ENCODE results near the gene HAUS7. TPM values are rescaled to one million over a fixed set of nuclear protein-coding genes. Genes with fewer than 3 reads are reported as not detected.

Gene HAUS7
- total RNA-seq, 3 donors from 2014 or later = 77.1 to 90.3 (median 85.3) TPM

DNA sequence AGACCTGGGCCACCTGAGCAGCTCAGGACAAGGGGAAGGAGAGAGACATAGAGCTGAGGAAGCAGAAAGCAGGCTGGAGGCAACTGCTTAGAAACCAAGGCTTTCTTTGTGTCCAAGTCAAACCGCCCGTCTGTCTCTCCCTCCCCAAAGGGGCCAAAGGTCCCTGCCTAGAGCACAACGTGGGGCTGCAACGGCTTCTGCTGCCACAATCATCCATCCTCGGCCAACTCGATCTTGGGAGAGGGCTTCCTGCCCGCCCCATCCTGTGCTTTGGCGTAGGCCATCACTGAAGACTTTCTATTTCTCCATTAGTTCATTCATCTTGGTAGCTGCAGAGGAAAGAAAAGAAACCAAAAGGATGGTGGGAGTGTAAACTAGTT is 22.8 kb downstream of the HAUS7 start:
- DNase-seq (no peak), ATAC-seq (no peak)
- no peaks in the 10 kb centered on the region for H3K27me3 Mint-ChIP-seq (ENCODE audit: low read depth)
- H3K4me3 Mint-ChIP-seq = no peak overlapping the region
- no peaks in the 10 kb centered on the region for H3K4me1 Mint-ChIP-seq (ENCODE audit: low read depth)
- peaks cover 2% of the 10 kb centered on the region for H3K36me3 Mint-ChIP-seq (ENCODE audit: insufficient read depth)
- H3K9me3 Mint-ChIP-seq = no peaks in the 10 kb centered on the region

DNA sequence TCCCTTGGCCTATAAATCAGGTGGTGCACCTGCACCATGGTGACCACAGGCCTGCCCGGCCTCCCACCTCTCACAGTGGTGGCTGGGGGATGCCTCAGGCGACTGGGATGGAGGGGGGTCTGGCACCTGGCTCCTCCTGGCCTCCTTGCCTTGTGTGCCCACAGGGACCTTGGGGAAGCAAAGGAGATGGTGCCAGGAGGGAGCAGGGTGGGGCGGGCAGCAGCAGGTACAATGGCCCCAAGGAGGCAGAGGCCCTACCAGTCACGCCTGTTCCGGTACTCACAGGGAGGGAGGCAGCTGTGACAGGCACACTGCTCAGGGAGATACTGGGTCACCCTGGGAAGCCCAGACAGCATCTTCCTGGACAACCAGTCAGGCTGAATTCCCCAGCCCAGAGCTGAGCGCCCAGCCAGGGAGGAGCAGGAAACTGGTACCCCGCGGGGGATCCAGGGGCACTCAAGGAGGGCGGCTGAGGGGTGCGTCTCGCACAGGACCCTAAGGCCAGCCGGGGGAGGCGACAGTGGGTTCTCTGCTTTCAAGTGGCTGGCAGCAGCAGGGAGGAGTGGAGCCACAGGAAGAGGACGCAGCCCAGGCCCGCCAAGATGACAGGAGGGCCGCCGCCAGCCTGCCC is 23.3 kb downstream of the HAUS7 start:
- no peak for DNase-seq
- Mint-ChIP-seq H3K27me3 (ENCODE audit: low read depth) (no peaks in the 10 kb centered on the region), H3K9me3 (no peaks in the 10 kb centered on the region), H3K36me3 (ENCODE audit: insufficient read depth) (peaks cover 2% of the 10 kb centered on the region), H3K4me3 (no peak overlapping the region), H3K4me1 (ENCODE audit: low read depth) (no peaks in the 10 kb centered on the region)
- ATAC-seq = no peak

DNA sequence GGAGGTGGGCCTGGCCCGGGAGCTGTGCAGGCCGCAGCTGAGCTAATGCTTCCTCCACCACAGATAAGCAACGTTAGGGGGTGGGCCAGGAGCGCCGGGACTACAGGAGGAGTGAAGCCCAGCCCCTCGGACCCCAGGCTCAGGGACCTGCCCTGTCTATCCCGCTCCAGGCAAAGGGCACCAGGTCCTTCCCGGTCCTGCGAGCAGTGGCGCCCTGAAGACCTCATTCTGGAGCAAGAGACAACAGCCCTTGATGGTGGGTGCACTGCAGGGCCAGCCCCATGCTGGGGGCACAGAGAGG is 23.8 kb downstream of the HAUS7 start:
- no peak for ATAC-seq
- Mint-ChIP-seq H3K4me3 (no peak overlapping the region), H3K27me3 (ENCODE audit: low read depth) (no peaks in the 10 kb centered on the region), H3K9me3 (no peaks in the 10 kb centered on the region), H3K4me1 (ENCODE audit: low read depth) (no peaks in the 10 kb centered on the region), H3K36me3 (ENCODE audit: insufficient read depth) (peaks cover 2% of the 10 kb centered on the region)
- DNase-seq = no peak

DNA sequence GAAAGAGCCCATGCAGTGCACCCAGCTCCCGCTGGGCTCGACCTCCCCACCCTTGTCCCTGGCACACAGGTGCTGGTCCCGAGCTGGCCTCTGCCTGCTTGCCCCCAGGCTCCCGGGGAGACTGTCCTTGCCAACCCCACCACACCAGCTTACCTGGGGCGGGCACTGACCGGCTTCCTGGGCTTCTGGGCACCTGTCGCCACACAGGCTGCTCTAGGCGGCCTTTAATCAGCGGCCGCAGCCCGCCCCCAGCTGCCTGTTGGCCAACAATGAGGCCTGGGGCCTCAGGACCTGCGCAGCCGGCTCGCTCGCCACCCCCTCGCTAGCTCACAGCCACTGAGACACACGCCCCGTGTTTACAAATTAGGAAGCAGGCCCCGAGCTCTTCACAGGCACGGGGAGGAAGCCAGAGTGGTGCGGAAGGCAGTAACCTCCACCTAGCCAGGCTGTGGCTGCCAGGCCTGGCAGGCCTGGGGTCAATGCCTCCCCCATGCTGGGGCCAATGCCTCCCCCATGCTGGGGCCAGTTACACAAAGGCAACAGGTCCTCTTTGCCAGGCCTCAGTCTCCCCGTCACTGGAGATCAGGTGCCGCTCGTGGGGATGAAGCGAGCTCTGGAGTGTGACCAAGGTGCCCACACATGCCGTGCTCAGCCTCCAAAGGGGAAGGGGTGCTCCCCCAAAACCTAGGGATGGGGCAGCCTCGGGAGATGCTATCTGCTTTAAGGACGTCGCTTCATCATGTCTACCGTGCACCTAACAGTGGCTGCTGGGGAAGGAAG is 24.3 kb downstream of the HAUS7 start, which contains the start of gene TREX2:
TREX2 (minus strand) TSS at position 201 of the 780 bp plus-strand sequence. CDS start 626 bp downstream, outside the sequence.
- no peaks in the 10 kb centered on the region for H3K9me3 Mint-ChIP-seq
- ATAC-seq = no peak
- no peaks in the 10 kb centered on the region for H3K4me1 Mint-ChIP-seq (ENCODE audit: low read depth)
- peaks cover 2% of the 10 kb centered on the region for H3K36me3 Mint-ChIP-seq (ENCODE audit: insufficient read depth)
- no peaks in the 10 kb centered on the region for H3K27me3 Mint-ChIP-seq (ENCODE audit: low read depth)
- no peak within 1 kb of the TSS for H3K4me3 Mint-ChIP-seq
- no peak for DNase-seq

DNA sequence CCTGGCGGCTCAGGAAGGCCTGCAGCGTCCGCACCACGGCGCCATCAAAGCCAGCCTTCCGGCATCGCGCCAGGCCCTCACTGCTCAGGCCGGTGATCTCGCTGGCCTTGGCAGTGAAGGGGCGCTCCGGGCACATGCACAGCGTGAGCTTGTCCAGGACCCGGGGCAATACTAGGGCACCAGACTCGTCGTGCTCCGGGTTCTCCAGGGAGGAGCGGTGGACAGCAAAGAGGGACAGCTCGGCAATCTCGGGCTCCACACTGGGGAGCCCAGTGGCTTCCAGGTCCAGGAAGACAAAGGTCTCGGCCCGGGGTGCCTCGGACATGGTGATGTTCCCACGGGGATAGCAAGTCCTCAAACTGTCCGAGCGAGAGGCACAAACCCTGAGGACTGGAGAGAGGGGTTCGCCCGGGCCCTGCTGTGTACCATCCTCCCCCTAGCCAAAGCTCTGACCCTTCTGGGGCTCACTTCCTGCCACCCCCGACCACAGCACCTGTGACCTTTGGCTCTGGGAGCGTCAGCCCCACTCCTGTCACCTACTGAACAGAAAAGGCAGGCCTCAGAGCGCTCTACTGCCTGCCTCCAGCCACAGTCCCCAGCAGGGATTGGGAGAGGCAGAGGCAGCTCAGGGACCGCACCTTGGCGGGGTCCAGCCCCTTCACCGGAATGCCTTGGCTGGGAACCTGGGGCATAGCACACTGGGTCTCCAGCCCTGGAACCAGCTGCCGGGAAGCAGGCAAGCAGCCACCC is 25.1 kb downstream of the HAUS7 start:
- no peak overlapping the region for H3K4me3 Mint-ChIP-seq
- DNase-seq = no peak
- H3K4me1 Mint-ChIP-seq (ENCODE audit: low read depth) = no peaks in the 10 kb centered on the region
- H3K27me3 Mint-ChIP-seq (ENCODE audit: low read depth) = no peaks in the 10 kb centered on the region
- no peak for ATAC-seq
- no peaks in the 10 kb centered on the region for H3K9me3 Mint-ChIP-seq
- H3K36me3 Mint-ChIP-seq (ENCODE audit: insufficient read depth) = peaks cover 2% of the 10 kb centered on the region

DNA sequence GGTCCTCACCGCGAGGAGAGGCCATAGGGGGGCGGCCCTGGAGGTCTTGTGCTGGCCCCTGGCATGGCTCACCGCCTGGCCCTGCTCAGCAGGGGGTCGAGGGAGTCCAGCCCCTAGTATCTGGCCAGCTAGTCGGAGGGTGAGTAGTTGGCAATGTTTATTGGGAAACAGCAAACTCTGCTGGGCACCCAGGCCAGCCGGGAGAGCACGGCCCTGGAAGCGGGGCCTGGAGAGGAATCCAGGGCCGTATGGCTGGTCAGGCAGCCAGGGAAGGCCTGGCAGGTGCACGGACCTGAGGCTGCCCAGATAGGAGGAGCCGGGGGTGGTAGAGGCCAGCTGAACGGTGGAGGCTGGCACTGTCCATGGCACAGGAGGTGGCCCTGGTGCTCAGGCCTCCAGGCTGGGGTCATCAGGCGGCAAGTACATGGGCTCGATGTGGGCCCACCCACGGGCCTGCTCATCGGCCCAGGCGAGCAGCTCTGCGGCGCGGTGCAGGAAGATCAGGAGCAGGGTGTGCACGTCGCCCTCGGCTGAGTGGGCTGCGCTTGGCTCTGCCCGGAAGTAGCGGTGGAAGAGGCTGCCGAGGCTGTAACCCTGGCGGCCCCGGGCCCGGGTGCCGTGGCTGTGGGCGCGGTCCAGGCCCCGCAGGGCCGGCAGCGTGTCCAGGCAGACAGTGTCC is 25.9 kb downstream of the HAUS7 start:
- no peak overlapping the region for H3K4me3 Mint-ChIP-seq
- no peaks in the 10 kb centered on the region for H3K36me3 Mint-ChIP-seq (ENCODE audit: insufficient read depth)
- DNase-seq = no peak
- H3K4me1 Mint-ChIP-seq (ENCODE audit: low read depth) = no peaks in the 10 kb centered on the region
- no peaks in the 10 kb centered on the region for H3K9me3 Mint-ChIP-seq
- no peaks in the 10 kb centered on the region for H3K27me3 Mint-ChIP-seq (ENCODE audit: low read depth)
- ATAC-seq = no peak

DNA sequence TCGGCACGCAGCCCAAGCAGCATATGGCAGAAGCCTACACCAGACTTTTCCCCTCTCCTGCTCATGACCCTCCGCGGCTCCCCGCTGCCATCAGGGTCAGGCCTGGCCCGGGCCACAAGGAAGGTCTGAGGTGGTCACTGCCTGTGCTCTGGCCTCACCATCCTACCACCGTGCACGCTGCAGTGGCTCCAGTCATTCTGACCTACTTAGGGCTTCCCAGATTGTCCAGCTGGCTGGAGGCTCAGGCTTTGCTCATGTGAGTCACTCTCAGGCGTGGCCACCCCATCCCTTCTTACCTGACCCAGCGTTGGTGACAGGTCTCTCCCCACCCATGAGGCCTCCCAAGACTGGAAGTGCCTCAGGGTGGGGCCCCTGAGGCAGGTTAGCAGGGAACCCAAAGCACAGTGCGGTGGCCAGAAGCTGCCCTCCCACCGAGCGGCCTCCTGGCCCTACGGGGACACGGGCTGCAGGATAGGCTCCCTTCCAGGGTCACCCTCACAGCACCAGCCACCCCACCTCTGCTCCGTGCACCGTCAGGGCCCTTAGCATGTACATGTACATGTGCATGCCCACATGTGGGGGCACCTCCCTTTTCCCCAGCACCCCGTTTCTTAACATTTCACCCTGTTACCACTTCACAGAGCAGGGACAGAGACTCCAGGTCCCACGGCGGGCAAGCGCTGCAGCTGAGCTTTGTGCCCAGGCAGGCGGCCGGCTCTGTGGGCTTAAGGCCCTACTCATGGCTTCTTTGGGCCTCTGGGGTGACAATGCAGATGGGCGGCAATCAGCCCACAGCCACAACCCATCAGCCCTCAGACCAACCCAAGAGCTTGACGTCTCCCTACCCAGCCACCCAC is 26.7 kb downstream of the HAUS7 start:
- DNase-seq (no peak), ATAC-seq (no peak)
- Mint-ChIP-seq H3K27me3 (ENCODE audit: low read depth) (no peaks in the 10 kb centered on the region), H3K4me3 (no peak overlapping the region), H3K9me3 (no peaks in the 10 kb centered on the region), H3K4me1 (ENCODE audit: low read depth) (no peaks in the 10 kb centered on the region), H3K36me3 (ENCODE audit: insufficient read depth) (no peaks in the 10 kb centered on the region)

DNA sequence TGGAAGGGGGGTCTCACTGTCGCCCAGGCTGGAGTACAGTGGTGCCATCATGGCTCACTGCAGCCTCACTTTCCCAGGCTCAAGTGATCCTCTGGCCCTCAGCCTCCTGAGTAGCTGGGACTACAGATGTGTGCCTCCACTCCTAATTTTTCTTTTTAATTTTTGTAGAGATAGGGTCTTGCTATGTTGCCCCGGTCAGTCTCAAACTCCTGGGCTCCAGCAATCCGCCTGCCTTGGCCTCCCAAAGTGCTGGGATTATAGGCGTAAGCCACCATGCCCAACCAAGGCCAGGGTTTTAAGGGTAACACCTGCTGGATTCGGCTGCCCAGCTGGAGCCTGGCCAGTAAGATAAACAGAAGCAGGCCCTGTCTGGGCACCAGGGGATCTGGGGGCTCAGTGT is 27.9 kb downstream of the HAUS7 start:
- ATAC-seq (no peak), DNase-seq (no peak)
- Mint-ChIP-seq H3K9me3 (no peaks in the 10 kb centered on the region), H3K4me1 (ENCODE audit: low read depth) (no peaks in the 10 kb centered on the region), H3K4me3 (no peak overlapping the region), H3K36me3 (ENCODE audit: insufficient read depth) (no peaks in the 10 kb centered on the region), H3K27me3 (ENCODE audit: low read depth) (no peaks in the 10 kb centered on the region)

DNA sequence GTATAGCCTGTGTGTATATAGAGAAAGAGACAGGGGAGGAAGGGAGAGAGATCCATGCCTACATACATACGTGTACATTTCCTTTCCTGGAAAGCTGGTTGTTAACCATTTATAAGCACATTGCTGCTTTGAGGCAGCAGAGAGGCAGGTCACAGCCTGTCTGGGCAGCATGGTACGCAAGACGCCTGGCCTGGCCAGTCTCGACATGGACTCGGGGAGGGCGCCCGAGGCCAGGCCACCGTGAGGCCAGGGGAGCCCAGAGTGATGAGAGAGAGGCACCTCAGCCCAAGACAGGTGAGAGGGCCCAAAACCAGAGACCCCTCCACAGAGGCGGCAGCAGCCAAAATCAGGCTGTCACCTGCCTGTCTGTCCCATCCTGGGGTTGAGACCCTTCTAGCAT is 28.4 kb downstream of the HAUS7 start:
- H3K27me3 Mint-ChIP-seq (ENCODE audit: low read depth) = no peaks in the 10 kb centered on the region
- H3K9me3 Mint-ChIP-seq = no peaks in the 10 kb centered on the region
- DNase-seq (no peak), ATAC-seq (no peak)
- H3K36me3 Mint-ChIP-seq (ENCODE audit: insufficient read depth) = no peaks in the 10 kb centered on the region
- no peak overlapping the region for H3K4me3 Mint-ChIP-seq
- no peaks in the 10 kb centered on the region for H3K4me1 Mint-ChIP-seq (ENCODE audit: low read depth)

DNA sequence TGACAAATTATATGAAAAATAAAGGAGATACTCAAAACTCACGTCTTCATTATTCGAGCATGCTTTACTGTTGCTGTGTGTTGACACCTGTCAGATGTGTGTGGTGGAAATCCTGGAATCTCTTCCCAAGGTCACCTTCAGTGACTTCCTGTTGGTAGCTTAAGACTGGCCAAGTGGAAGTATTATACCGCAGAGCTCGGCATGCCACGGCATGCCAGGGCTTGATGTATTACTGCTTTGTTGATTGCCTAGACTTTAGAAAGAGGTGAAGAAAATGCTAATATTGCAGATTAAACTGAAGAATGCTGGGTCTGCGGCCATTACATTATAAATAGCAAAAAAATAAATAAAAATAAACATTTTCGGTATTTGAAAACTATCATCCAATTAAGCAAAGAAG is 29.1 kb downstream of the HAUS7 start:
- Mint-ChIP-seq H3K4me3 (no peak overlapping the region), H3K36me3 (ENCODE audit: insufficient read depth) (no peaks in the 10 kb centered on the region), H3K9me3 (no peaks in the 10 kb centered on the region), H3K27me3 (ENCODE audit: low read depth) (no peaks in the 10 kb centered on the region), H3K4me1 (ENCODE audit: low read depth) (no peaks in the 10 kb centered on the region)
- no peak for DNase-seq
- ATAC-seq = no peak

DNA sequence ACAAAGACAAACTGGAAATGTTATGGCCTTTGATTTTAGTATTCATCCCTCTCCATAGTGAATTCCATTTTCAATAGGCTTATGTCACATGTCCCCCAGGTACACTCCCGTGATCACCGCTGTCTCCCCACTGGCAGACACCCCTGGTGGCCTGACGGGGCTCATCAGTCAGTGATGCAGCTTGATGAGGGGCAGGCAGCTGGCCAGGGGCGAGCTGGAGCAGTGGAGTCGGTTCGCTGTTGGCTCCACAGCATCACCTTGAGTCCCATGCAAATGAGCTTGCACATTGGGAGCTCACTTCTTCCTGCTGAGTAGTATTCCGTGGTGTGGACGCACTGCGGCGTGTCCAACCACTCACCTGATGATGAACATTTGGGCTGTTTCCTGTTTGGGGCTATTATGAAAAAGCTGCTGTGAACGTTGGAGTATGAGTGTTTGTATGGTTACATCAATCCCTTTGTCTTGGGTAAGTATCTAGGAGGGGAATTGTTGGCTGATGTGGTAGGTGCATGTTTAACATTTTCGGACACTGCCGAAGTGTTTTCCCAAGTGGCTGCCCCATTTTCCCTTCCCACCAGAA is 29.7 kb downstream of the HAUS7 start:
- Mint-ChIP-seq H3K4me1 (ENCODE audit: low read depth) (no peaks in the 10 kb centered on the region), H3K36me3 (ENCODE audit: insufficient read depth) (no peaks in the 10 kb centered on the region), H3K4me3 (no peak overlapping the region), H3K27me3 (ENCODE audit: low read depth) (no peaks in the 10 kb centered on the region), H3K9me3 (no peaks in the 10 kb centered on the region)
- no peak for ATAC-seq
- no peak for DNase-seq

DNA sequence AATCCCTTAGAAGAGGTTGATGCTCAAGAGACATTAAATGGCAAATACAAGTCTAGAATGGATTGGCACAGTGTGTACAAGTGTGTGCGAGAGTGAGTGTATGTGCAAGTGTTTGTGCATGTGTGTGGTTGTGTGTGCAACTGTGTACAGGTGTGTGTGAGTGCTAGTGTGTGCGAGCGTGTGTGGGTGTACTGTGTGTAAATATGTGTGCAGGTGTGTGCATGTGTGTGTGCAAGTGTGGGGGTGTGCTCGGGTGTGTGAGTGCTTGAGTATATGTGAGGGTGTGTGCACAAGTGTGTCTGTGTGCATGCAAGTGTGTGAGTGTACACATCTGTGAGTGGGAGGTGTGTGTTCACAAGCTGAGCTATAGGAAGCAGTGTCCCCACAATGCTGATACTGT is 30.4 kb downstream of the HAUS7 start:
- ATAC-seq (no peak), DNase-seq (no peak)
- H3K9me3 Mint-ChIP-seq = no peaks in the 10 kb centered on the region
- no peaks in the 10 kb centered on the region for H3K27me3 Mint-ChIP-seq (ENCODE audit: low read depth)
- H3K4me1 Mint-ChIP-seq (ENCODE audit: low read depth) = no peaks in the 10 kb centered on the region
- H3K36me3 Mint-ChIP-seq (ENCODE audit: insufficient read depth) = no peaks in the 10 kb centered on the region
- H3K4me3 Mint-ChIP-seq = no peak overlapping the region

DNA sequence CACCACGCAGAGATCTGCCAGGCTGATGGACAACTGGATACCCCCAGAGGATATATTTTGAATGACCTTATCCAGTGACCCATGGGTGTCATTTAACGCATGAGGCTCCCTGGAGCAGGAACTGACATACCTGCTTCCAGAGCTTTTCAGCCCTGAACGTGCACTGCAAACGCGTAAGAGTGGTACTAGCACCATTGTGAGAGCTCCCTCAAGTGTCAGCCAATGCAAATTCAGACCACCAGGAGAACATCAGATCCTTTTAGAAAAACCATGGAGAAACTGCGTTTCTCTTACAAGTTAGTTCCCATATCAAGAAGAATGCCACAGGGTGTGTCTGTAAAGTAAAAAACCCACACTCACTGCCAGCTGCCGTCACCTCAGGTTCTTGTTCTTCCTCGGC is 31.8 kb downstream of the HAUS7 start:
- no peak for ATAC-seq
- no peak for DNase-seq
- H3K9me3 Mint-ChIP-seq = no peaks in the 10 kb centered on the region
- H3K4me3 Mint-ChIP-seq = no peak overlapping the region
- H3K36me3 Mint-ChIP-seq (ENCODE audit: insufficient read depth) = no peaks in the 10 kb centered on the region
- no peaks in the 10 kb centered on the region for H3K27me3 Mint-ChIP-seq (ENCODE audit: low read depth)
- no peaks in the 10 kb centered on the region for H3K4me1 Mint-ChIP-seq (ENCODE audit: low read depth)
